H9 (cell line): ENCODE data around the gene TYSND1. TPM values are rescaled to one million over a fixed set of nuclear protein-coding genes. Genes with fewer than 3 reads are reported as not detected.

Source experiments
- DNase-seq: peaks from one replicate; pipeline ENCODE4 v3.0.0-alpha.2; 2017
- H2AFZ ChIP-seq: one replicate; pipeline ENCODE4 v1.6.1; 2013; ENCODE audit warnings: mild to moderate bottlenecking, low read length, control low read depth, moderate library complexity
- H2AK5ac ChIP-seq: 2 replicates; pipeline ENCODE4 v1.6.1; 2013; ENCODE audit warnings: low read length, control low read depth, mixed read lengths; ENCODE audit not compliant: insufficient read length
- H2BK120ac ChIP-seq: one replicate; pipeline ENCODE4 v1.6.1; 2013; ENCODE audit warnings: low read depth, mild to moderate bottlenecking, low read length, control low read depth, inconsistent platforms; ENCODE audit not compliant: poor library complexity, severe bottlenecking
- H2BK12ac ChIP-seq: 2 replicates; pipeline ENCODE4 v1.6.1; 2013; ENCODE audit warnings: low read length, control low read depth, mixed read lengths, low read depth; ENCODE audit not compliant: insufficient read length
- H2BK15ac ChIP-seq: 2 replicates; pipeline ENCODE4 v1.6.1; 2013; ENCODE audit warnings: low read depth, low read length, control low read depth
- H2BK20ac ChIP-seq: one replicate; pipeline ENCODE4 v1.6.1; 2013; ENCODE audit warnings: low read depth, mild to moderate bottlenecking, low read length, control low read depth, inconsistent platforms; ENCODE audit not compliant: poor library complexity, severe bottlenecking
- H2BK5ac ChIP-seq: 2 replicates; pipeline ENCODE4 v1.6.1; 2013; ENCODE audit warnings: low read length, control low read depth, mixed read lengths; ENCODE audit not compliant: insufficient read length
- H3K14ac ChIP-seq: 2 replicates; pipeline ENCODE4 v1.6.1; 2013; ENCODE audit warnings: low read length, control low read depth; ENCODE audit not compliant: insufficient read depth
- H3K18ac ChIP-seq: 2 replicates; pipeline ENCODE4 v1.6.1; 2013; ENCODE audit warnings: low read depth, mild to moderate bottlenecking, mixed read lengths, low read length, control low read depth; ENCODE audit not compliant: insufficient read length
- H3K23ac ChIP-seq: 2 replicates; pipeline ENCODE4 v1.6.1; 2013; ENCODE audit warnings: low read length, control low read depth, mixed read lengths, low read depth; ENCODE audit not compliant: insufficient read length
- H3K23me2 ChIP-seq: 2 replicates; pipeline ENCODE4 v1.6.1; 2013; ENCODE audit warnings: low read depth, mild to moderate bottlenecking, mixed read lengths, low read length, control low read depth; ENCODE audit not compliant: insufficient read length, poor library complexity, severe bottlenecking
- H3K27ac ChIP-seq: 2 replicates; pipeline ENCODE4 v1.5.1; 2013; ENCODE audit warnings: low read length, control low read depth, mixed read lengths, low read depth; ENCODE audit not compliant: insufficient read length
- H3K27me3 ChIP-seq: 2 replicates; pipeline ENCODE4 v1.6.1; 2013; ENCODE audit warnings: low read length, control low read depth, inconsistent platforms; ENCODE audit not compliant: insufficient read depth
- H3K4ac ChIP-seq: 2 replicates; pipeline ENCODE4 v1.6.1; 2013; ENCODE audit warnings: low read depth, mild to moderate bottlenecking, control low read depth, inconsistent platforms, low read length, moderate library complexity
- H3K4me1 ChIP-seq: 2 replicates; pipeline ENCODE4 v1.6.1; 2013; ENCODE audit warnings: low read length, control low read depth, inconsistent platforms; ENCODE audit not compliant: insufficient read depth
- H3K4me2 ChIP-seq: 2 replicates; pipeline ENCODE4 v1.6.1; 2013; ENCODE audit warnings: low read length, control low read depth, mixed read lengths; ENCODE audit not compliant: insufficient read length, insufficient read depth
- H3K56ac ChIP-seq: 2 replicates; pipeline ENCODE4 v1.6.1; 2013; ENCODE audit warnings: low read depth, mild to moderate bottlenecking, mixed read lengths, low read length, control low read depth; ENCODE audit not compliant: insufficient read length
- H3K79me1 ChIP-seq: 2 replicates; pipeline ENCODE4 v1.6.1; 2013; ENCODE audit warnings: low read depth, mild to moderate bottlenecking, moderate library complexity, low read length, control low read depth, inconsistent platforms; ENCODE audit not compliant: insufficient read depth, poor library complexity, severe bottlenecking
- H3K79me2 ChIP-seq: 2 replicates; pipeline ENCODE4 v1.6.1; 2013; ENCODE audit warnings: low read length, control low read depth, inconsistent platforms; ENCODE audit not compliant: insufficient read depth
- H3K9ac ChIP-seq: 2 replicates; pipeline ENCODE4 v1.6.1; 2013; ENCODE audit warnings: low read length, control low read depth, mixed read lengths; ENCODE audit not compliant: insufficient read length; ENCODE audit errors: extremely low read depth
- H3K9me3 ChIP-seq: one replicate; pipeline ENCODE4 v1.6.1; 2013; ENCODE audit warnings: low read depth, low read length, inconsistent platforms; ENCODE audit not compliant: control insufficient read depth
- H3T11ph ChIP-seq: one replicate; pipeline ENCODE4 v1.6.1; 2013; ENCODE audit warnings: mild to moderate bottlenecking, low read length, control low read depth, inconsistent platforms
- H4K20me1 ChIP-seq: one replicate; pipeline ENCODE4 v1.6.1; 2013; ENCODE audit not compliant: control insufficient read depth, insufficient read length, insufficient read depth
- H4K5ac ChIP-seq: 2 replicates; pipeline ENCODE4 v1.6.1; 2013; ENCODE audit warnings: low read depth, mild to moderate bottlenecking, mixed read lengths, low read length, control low read depth; ENCODE audit not compliant: insufficient read length
- H4K8ac ChIP-seq: replicated peaks from 2 replicates; pipeline ENCODE4 v1.6.1; 2013; ENCODE audit warnings: low read length, control low read depth, mixed read lengths, low read depth; ENCODE audit not compliant: insufficient read length
- H4K91ac ChIP-seq: 2 replicates; pipeline ENCODE4 v1.6.1; 2013; ENCODE audit warnings: low read depth, mild to moderate bottlenecking, moderate library complexity, mixed read lengths, low read length, control low read depth; ENCODE audit not compliant: insufficient read length
- H3K27ac Mint-ChIP-seq, 3 experiments: 2 replicates in 2 of 3; 3 replicates in 1 of 3; pipeline ENCODE4 v1.8.0; 2020 to 2021; ENCODE audit warnings: mixed read lengths in 3 of 3, mild to moderate bottlenecking in 1 of 3, moderate library complexity in 1 of 3
- H3K27me3 Mint-ChIP-seq: 2 replicates; pipeline ENCODE4 v1.8.0; 2021; ENCODE audit warnings: low read depth, mild to moderate bottlenecking, moderate library complexity, mixed read lengths
- H3K36me3 Mint-ChIP-seq, 3 experiments: 2 replicates in 2 of 3; 3 replicates in 1 of 3; pipeline ENCODE4 v1.8.0; 2020 to 2021; ENCODE audit warnings: low read depth in 3 of 3, mixed read lengths in 3 of 3; ENCODE audit not compliant: insufficient read depth in 1 of 3
- H3K4me1 Mint-ChIP-seq, 2 experiments: 2 replicates each; pipeline ENCODE4 v1.8.0; 2020; ENCODE audit warnings: mixed read lengths in 2 of 2
- H3K4me3 Mint-ChIP-seq, 2 experiments: 2 replicates in 1 of 2; 3 replicates in 1 of 2; pipeline ENCODE4 v1.8.0; 2020 to 2021; ENCODE audit warnings: mild to moderate bottlenecking in 2 of 2, mixed read lengths in 2 of 2, moderate library complexity in 1 of 2
- H3K9me3 Mint-ChIP-seq, 2 experiments: 2 replicates in 1 of 2; 3 replicates in 1 of 2; pipeline ENCODE4 v1.8.0; 2020; ENCODE audit warnings: mild to moderate bottlenecking in 2 of 2, mixed read lengths in 2 of 2, moderate library complexity in 1 of 2
- CTCF ChIP-seq: fragments of 200-600 bp; sonication (generic); conservative IDR thresholded peaks from 3 replicates; pipeline ENCODE4 v1.8.0; 2021; ENCODE audit warnings: antibody characterized with exemption, mild to moderate bottlenecking
- WGBS: extraction: QIAGEN DNeasy Blood & Tissue Kit; methylation state at CpG from one replicate; pipeline ENCODE4 v1.1.7; 2013; ENCODE audit warnings: missing lambda C conversion rate, low lambda C conversion rate, mixed read lengths; ENCODE audit not compliant: insufficient read length; ENCODE audit errors: extremely low coverage; 5-methylcytosine and 5-hydroxymethylcytosine counted together
- total RNA-seq: library from RNA; stranded (reverse); gene quantifications from 2 replicates; pipeline ENCODE4 v1.2.1, GENCODE V29; 2021

TYSND1 gene
- total RNA-seq, 1 experiment from 2014 or later = 12.8 TPM

GRCh38 chr10:70164163-70164562, 17.7 kb upstream of the TYSND1 start:
- H2AFZ ChIP-seq = no peak overlapping the region
- no peak overlapping the region for H3T11ph ChIP-seq
- H3K56ac ChIP-seq = no peak overlapping the region
- no peak overlapping the region for H3K18ac ChIP-seq
- no peak overlapping the region for H3K27ac ChIP-seq
- no peak overlapping the region for H3K23ac ChIP-seq
- no peak overlapping the region for H3K9ac ChIP-seq
- no peak overlapping the region for H2BK15ac ChIP-seq
- Mint-ChIP-seq H3K4me1 (peaks cover 14 to 22% of the 10 kb centered on the region in 2 experiments), H3K27me3 (no peaks in the 10 kb centered on the region), H3K27ac (no peak overlapping the region), H3K36me3 (peaks cover 4 to 39% (median 30%) of the 10 kb centered on the region in 3 experiments; a peak in 5 of 7 replicates), H3K9me3 (no peaks in the 10 kb centered on the region), H3K4me3 (no peak overlapping the region)
- H3K4ac ChIP-seq = no peak overlapping the region
- TF ChIP-seq CTCF = no peak
- H3K9me3 ChIP-seq = no peaks in the 10 kb centered on the region
- no peak overlapping the region for H3K14ac ChIP-seq
- H3K4me2 ChIP-seq = no peak overlapping the region
- no peak overlapping the region for H2BK12ac ChIP-seq
- no peaks in the 10 kb centered on the region for H3K27me3 ChIP-seq
- no peaks in the 10 kb centered on the region for H4K20me1 ChIP-seq
- H4K5ac ChIP-seq = no peak overlapping the region
- no peaks in the 10 kb centered on the region for H3K79me1 ChIP-seq
- H2BK20ac ChIP-seq = no peak overlapping the region
- no peak overlapping the region for H4K91ac ChIP-seq
- no peaks in the 10 kb centered on the region for H3K4me1 ChIP-seq
- peaks cover 34% of the 10 kb centered on the region; the same call in 1 of the 2 replicates for H3K79me2 ChIP-seq
- DNase-seq = no peak
- no peaks in the 10 kb centered on the region for H3K23me2 ChIP-seq
- no CpG with 5 or more reads among the region's 3 CpGs for WGBS
- no peak overlapping the region for H2BK120ac ChIP-seq
- H4K8ac ChIP-seq = no peak overlapping the region
- no peak overlapping the region for H2BK5ac ChIP-seq
- no peak overlapping the region for H2AK5ac ChIP-seq
